22Rv1 (cell line): ENCODE data around the gene CYTIP.

ENCODE experiments used
- ZFX ChIP-seq: fragments of 450-650 bp; IDR thresholded peaks from 2 replicates; pipeline ENCODE4 v1.6.1; 2017; ENCODE audit warnings: antibody characterized with exemption, borderline replicate concordance
- TF ChIP-seq, protein P1 (sequence below): fragments of 450-650 bp; IDR thresholded peaks from 2 replicates; pipeline ENCODE4 v1.5.1; 2017; ENCODE audit warnings: mild to moderate bottlenecking

GRCh38 chr2:157411624-157412336 is 32.1 kb downstream of the CYTIP start:
- TF ChIP-seq, protein P1, sequence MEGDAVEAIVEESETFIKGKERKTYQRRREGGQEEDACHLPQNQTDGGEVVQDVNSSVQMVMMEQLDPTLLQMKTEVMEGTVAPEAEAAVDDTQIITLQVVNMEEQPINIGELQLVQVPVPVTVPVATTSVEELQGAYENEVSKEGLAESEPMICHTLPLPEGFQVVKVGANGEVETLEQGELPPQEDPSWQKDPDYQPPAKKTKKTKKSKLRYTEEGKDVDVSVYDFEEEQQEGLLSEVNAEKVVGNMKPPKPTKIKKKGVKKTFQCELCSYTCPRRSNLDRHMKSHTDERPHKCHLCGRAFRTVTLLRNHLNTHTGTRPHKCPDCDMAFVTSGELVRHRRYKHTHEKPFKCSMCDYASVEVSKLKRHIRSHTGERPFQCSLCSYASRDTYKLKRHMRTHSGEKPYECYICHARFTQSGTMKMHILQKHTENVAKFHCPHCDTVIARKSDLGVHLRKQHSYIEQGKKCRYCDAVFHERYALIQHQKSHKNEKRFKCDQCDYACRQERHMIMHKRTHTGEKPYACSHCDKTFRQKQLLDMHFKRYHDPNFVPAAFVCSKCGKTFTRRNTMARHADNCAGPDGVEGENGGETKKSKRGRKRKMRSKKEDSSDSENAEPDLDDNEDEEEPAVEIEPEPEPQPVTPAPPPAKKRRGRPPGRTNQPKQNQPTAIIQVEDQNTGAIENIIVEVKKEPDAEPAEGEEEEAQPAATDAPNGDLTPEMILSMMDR = no peak
- no peak for TF ChIP-seq ZFX
